ENCODE data around the gene SIGLEC1.
A peak's percentile ranks its signal among the peaks of the same experiment; 100 is the strongest.

The SIGLEC1 gene

DNA sequence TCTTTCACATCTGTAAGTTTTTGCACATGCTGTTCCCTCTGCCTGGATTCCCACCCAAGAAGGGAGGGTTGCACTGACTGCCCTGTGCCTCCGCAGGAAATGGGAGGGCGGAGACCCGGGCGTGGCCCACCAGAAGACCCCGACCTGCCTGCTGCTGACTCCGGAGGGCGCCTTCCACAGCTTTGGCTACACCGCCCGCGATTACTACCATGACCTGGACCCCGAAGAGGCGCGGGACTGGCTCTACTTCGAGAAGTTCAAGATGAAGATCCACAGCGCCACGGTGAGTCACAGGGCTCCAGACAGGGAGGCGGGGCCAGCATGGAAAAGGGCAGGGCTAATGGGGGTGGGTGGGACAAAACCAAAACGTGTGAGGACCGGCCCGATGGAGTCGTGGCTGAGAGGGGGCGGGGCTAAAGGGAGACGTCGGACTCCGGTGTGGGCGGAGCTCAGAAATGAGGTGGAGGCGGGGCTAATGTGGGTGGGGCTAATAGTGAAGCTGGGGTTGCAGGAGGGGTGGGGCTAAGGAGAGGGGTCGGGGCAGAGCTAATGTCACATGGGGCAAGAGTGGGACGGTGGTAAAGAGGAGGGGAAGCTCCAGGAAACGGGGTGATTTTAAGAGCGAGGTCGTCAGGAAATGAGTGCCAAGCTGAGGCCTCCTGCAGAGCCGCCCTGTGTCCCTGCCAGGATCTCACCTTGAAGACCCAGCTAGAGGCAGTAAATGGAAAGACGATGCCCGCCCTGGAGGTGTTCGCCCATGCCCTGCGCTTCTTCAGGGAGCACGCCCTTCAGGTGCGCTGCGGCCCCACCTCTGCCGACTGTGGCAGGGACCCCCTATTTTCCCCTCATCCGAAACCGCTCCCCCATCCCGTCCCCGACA, 32.6 kb upstream of the SIGLEC1 start:
- DNase-seq (ENCODE audit: low read depth): peak; percentile 59

DNA sequence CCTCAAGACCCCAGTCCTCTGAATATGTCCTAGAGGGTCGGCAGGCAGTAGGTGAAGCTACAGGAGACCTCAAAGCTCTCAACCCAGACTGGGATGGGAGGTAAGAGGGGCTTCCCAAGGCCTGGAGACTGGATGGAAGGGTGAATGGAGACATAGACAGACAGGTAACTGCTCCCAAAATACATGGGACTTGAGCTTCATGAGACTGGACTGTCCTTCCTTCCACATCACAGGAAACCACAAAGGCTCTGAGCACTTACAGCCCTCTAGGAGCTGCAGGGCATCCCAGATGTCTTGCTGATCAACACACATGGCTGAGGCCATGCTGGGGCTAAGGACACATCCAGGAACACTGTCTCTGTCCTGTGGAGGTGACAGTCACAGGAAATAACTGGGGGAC, 31.6 kb upstream of the SIGLEC1 start:
- DNase-seq (ENCODE audit: low read depth): no peak

DNA sequence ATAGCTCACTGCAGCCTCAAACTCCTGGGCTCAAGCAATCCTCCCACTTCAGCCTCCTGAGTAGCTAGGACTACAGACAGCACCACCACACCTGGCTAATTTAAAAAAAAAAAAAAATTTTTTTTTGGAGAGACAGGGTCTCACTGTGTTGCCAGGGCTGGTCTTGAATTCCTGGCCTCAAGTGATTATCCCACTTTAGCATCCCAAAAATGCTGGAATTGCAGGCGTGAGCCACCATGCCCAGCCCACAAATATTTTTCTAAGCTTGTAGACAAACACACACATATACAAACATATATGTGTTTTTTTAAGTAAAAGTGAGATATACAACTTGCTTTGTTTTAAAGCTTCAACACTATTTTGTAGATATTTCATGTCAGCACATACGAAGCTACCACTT, 30.9 kb upstream of the SIGLEC1 start:
- no peak for DNase-seq (ENCODE audit: low read depth)

DNA sequence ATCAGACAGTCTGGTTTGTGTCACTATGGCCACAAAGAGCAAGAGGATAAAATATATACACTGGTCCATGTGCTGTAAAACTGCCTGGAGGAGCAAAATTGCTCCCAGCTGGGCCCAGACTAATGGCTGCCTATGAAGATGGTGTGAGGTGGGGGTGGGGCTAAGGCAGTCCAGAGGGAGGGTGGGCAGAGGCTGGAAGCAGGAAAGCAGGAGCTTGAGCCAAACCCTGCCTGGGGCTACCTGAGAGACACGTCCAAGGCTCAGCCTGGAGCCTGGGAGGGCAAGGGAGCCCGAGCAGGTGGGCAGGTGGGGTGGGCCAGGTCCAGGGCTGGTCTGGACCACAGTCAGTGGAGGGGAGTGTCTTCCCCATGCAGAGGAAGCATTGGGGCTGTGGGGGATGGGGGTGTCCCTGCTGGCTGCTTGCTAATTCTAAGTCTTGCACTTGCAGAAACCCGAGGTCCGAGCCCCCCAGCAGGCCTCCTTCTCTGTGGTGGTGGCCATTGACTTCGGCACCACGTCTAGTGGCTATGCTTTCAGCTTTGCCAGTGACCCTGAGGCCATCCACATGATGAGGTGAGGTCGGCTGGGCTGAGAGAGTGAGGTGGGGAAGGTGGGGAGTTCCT, 29.5 kb upstream of the SIGLEC1 start:
- no peak for DNase-seq (ENCODE audit: low read depth)

DNA sequence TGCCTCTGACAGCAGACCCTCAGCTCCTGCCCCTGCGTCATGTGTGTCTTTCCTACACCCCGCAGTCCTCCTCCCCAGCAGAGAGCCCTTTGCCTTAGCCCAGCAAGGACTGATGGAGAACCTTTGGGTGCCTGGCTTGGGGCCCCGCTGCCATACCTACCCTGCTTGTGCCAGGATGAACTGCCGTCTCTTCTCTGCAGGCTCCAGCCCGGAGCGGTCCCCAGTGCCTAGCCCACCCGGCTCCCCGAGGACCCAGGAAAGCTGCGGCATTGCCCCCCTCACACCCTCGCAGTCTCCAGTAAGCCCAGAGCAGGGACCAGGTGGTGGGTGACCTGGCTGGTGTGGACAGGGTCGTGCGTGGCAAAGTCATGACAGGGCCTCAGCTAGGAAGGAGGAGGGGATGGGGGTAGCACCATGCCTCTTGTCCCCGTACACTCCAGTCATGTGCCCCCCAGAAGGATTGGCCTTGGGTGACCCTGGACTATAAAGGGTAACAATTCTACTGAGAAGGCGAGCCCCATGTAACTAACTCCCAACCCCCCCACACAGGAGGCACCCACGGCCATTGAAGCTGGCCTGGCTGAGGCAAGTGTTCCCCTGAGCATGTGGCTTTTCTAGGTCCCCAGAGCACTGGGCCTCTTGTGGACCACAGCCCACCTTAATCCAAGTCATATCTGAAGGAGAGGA, 28.4 kb upstream of the SIGLEC1 start:
- DNase-seq (ENCODE audit: low read depth): no peak

DNA sequence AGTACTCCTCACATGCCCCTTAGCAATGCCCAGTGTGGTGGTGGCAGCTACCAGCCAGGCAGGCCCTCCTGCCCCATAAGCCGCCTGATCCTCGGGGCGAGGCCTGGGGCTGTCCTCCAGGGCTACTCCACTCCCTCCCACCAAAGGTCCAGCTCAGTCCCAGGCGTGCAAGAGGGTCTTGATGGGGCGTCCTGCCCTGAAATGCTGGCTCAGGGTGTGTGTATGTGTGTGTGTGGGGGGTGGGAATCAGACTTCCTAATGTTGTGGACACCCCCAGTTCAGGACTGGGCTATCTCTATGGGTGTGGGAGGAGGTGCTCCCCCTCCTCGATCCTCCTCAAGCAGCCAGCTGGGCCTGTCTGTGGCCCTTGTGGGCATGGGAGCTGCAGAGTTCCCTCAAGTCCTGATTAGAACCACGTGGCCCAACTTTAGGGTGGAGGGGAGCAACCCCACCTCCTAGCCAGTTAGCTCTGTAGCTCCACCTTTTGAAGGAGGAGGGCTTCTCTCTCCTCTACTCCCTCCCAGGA, 27.6 kb upstream of the SIGLEC1 start:
- DNase-seq (ENCODE audit: low read depth): no peak

DNA sequence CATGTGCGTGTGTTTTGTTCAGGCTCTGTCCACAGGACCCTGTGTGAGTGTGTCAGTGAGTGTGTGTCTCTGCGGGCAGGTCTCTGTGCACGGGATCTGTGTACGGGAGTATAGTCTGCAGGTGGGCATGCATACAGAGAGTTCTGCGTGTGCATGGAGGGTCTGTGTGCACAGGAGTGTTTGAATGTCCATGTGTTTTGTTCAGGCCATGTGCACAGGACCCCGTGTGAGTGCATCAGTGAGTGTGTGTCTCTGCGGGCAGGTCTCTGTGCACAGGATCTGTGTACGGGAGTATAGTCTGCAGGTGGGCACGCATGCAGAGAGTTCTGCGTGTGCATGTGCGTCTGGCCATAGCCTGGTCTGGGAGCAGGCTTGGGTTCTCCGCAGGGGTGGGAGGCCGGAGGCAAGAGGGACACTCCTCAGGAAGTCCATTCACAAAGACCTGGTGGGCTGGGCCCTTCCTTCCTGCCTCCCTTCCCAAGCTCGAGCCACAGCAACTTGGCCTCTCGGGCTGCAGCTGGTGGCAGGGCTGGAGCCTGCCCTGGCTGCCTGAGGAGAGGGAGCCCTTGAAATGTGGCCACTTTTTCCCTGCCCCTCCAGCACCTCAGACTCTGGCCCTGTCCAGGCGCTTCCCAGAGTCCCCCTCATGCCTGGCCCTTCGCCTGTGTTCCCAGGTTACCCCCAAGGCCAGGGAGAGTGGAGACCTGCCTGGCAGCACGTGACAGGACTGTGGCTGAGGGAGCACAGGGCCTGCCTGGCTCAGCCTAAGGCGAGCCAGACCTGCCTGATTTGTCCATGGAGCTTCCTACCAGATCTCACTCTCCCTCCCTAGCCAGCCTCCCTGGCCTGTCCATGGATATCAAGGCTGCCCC, 26.9 kb upstream of the SIGLEC1 start:
- DNase-seq (ENCODE audit: low read depth): no peak

DNA sequence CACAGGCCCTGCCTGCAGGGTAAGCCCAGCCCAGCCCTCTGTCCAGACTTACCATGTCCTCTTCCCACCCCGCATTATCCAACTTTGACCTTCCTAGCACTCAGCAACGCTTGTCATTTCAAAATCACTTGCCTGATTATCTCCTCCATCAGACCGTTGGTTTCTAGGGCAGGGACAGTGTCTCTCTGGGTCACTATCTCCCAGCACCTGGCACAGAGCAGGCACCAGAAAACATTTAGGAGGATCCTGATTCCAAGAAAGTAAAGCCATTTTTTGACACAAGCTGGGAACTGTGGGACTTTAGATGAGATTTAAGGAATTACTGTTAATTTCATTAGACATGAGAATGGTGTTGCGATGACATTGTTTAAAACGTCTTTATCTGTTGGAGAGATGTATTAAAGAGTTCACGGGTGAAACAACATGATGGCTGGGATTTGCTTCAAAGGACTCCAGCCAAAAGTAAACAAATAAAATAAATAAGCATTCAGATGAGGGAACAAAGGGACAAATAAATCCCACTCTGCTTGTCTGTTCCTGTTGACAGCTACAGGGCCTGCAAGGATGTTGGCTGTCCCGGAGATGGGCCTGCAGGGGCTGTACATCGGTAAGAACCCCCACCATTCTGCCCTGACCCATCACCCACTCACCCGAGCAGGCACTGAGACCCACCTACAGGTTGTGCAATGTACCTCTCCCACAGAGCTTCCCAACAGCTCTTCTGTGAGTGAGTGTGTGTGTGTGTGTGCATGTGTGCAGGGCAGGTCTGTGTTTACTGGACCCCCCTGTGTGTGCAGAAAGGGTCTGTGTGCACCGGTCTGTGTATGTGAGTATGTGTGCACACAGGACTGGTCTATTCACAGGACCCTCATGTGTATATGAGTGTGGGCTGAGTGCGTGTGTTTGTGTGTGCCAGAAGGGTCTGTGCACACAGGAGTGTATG, 26.0 kb upstream of the SIGLEC1 start:
- no peak for DNase-seq (ENCODE audit: low read depth)

DNA sequence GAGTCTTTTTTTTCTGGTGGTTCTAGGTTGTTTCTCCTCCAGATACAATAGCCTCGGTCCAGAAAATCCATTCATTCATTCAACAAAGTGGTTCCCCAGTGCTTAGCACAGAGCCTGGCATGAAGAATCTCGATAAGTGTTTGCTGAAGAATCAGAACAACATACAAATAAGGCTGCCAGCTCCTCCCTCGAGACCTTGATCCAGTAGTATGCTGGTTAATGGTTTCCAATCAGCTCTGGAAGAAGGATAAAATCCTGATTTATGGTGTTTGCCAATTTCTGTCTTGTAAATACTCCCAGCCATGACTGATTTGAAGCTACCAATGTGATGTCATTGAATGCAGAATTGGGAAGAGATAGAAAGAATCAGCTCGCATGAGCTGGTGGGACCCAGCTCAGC, 23.4 kb upstream of the SIGLEC1 start:
- no peak for DNase-seq (ENCODE audit: low read depth)

DNA sequence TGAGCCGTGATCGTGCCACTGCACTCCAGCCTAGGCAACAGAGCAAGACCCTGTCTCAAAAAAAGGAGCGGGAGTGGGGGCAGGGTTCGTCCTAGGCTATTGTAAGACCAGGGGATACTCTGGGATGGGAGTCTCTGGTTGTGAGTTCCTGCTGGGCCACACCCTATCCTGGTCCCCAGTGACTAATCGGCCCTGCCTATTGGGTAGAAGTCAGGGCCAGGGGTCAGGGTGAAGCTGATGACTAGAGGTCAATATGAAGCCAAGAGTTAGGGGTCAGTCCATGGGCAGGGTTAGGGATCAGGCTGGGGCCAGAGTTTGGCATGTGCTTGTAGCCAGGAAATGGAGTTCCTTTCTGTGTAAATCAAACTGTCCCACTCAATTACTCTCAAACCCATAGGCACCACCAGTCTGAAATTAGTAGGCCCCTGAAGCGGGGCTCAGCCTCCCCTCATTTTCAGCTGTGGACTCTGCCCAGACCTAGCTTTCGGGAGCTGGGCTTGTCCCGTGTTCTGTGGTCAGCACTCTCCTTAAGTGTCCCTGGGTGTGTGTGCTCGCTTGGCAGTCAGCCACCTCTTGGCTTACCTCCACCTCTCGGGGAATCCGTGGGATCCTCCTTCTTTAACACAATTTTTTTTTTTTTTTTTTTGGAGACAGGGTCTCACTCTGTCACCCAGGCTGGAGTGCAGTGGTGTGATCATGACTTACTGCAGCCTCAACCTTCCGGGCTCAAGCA, 21.9 kb upstream of the SIGLEC1 start:
- DNase-seq (ENCODE audit: low read depth): no peak

DNA sequence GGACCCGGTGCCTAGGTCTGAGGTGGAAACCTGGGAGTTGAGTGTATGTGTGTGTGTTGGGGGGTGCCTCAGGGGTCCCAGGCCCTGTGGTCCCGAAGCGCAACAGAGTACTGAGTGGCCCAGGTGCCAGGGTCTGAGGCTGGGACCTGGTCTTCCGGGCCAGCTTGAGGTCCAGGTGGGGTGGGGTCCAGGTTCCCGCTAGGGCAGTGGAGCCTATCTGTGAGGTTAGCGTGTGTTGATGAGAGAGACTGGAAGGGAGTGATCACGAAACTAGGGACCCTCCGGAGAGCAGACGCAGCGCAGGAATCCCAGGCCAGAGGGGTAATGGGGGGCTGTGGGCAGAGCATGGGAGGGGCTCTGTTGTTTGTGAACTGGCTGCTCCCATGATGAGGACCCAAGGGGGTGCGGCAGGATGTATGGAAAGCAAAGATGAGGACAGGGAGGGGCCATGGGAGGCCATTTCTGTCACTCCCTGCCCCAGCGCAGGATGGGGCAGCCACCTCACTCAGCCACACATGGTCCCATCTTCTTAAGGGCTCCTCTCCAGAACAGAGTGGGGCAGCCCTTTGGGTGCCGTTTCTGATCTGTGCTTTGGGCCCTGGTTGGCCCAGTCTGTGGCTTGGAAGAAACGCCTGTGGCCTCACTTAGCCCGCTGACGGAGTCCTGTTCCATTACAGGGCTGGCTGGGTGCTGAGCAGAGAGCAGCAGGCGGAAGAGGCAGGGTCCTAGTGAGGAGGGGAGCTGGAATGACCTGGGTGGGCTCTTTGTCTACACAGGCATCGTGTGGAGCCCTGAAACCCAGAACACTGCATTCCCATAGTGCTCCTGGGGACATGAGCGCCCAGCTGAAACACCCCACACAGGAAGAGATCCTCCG, 21.0 kb upstream of the SIGLEC1 start:
- no peak for DNase-seq (ENCODE audit: low read depth)

DNA sequence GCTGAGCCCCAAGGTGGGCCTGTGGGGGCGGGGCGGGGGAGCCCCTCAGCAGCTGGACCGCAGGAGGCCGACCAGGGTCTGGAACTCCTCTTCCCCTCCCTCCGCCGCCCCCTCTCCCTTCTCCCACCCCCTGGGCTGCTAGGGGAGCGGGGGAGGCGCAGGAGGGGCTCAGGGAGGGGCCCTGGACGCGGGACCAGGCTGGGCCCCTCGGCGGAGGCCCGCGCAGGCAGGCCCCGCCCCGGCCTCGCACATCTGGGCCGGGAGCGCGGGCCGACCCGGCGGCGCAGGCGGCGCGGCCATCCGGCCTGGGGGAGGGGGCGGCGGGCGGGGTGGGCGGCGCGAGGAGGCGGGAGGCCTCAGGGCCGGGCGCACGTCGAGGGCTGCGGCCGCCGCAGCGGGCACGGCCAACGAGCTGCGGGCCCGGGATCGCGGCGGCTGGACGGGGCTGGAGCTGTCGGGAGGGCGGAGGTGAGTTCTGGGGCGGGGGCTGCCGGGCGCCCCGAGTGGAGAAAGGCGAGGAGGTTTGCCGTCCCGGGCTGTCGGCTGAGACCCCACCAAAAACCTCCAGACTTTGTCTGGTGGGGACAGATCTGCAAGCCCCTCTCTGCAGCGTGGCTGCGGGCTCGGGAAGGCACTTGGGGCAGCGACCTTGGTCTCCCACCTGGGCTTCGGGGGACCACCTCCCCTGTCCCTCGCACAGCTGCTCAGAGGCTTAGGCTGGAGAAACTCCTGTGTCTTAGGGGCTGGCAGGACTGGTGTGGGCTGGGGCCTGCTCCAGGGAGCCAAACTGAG, 20.1 kb upstream of the SIGLEC1 start, which contains the start of gene HSPA12B:
Gene HSPA12B, plus strand, starts transcription at position 359 of the 792 bp plus-strand sequence. CDS start 5,990 bp downstream, outside the sequence.
- DNase-seq (ENCODE audit: low read depth): no peak

DNA sequence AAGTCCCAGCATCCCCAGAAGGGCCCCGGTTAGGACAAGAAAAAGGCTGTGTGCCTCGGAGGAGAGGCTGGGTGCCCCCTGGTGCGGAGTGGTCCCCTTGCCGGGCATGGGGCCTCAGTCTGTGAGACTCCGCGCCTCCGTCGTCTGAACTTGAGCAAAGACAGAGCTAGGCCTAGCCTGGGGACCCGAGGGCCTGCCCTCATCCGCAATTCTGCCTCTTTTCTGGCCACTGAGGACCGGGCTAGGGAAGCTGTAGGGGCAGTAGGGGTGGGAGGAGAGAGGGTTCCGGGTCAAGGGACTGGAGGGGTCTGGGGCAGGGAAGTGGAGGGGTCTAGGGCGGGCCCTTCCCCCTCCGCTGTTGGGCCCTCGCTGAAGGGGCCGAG, 19.5 kb upstream of the SIGLEC1 start:
- DNase-seq (ENCODE audit: low read depth): no peak

DNA sequence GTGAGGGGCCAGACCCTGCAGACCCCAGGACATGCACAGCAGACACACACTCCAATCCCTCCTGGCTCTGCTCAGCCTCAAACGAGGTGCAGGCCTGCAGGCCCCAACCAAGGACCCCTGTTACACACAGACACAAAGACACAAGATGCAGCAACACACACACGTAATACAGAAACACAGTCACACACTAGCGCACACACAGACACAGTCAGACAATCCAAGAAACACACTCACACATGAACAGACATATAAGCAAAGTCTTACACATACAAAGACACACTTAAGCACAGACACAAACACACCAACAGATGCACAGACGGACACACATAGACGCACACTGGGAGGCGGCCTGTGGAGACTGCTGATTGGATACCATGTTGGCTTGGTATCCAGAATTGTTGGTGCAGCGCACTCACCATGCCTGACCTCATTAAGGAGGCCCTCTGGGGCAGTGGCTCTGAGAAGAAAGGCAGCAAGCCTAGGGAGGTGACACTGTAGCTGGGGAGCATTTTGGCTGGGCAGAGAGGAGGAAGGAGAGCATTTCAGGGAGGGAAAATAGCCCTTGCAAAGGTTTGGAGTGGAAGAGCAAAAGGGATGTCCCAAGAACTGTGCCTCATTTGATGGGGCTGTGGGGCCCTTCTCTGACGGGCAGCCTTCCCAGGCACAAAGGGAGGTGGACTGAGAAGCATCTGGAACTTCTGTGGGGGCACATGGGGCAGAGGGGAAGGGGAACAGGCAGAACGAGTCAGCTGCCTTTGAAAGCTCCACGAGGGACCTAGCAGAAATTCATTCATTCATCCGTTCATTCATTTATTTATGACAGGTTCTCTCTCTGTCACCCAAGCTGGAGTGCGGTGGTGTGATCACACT, 18.6 kb upstream of the SIGLEC1 start:
- DNase-seq (ENCODE audit: low read depth): no peak

DNA sequence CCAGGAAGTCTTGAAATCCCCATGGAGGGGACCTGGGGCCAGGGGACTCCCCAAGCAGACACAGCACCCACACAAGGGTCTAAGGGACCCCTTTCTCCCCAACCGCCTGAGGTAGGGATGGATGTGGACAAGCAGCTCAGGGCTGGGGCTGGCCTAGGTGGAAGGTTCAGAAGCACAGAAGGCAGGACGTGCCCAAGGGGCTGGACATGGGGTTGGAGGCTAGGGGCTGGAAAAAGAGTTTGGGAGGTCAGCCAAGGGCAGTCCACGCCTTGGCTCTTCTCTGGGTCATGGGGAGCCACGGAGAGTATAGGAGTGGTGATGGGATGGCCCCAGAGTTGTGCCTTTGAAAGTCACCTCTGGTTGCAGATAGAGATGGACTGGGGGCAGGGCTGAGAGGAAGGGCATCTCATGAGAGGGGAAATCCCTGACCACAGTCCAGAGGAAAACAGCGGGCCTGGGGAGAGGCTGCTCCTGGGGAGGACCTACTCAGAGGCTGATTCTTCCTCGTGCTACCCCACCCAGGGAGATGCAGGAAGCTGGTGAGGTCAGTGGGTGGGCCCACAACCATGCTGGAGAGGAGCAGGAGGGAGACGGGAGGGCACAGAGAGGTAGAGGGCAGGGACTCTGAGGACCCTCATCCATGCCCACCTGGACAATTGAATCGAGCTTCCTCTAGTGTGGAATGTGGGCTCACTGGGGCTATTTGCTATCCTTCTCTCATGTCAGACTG, 17.6 kb upstream of the SIGLEC1 start:
- DNase-seq (ENCODE audit: low read depth): no peak

DNA sequence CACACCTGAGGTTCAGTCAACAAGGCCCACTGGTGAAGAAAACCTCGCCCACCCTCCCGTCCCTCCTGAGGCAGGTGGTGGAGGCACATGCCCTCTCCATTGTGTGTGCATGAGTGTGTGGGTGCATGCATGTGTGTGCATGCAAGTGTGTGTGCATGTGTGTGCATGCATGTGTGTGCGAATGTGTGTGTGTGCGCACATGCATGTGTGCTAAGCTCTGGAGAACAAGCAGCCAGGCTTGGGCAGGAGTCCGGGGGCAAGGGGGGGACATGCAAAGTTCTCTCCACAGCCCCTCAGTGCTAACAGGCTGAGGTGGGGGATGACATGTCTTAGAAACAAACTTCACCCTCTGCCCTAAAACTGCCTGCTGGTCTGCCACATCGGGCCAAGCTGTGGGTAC, 17.0 kb upstream of the SIGLEC1 start:
- DNase-seq (ENCODE audit: low read depth): no peak
